ENCODE data around the gene S100A16. TPM values are rescaled to one million over a fixed set of nuclear protein-coding genes. Genes with fewer than 3 reads are reported as not detected.
"Not testable (repeated sequence)": the region's sequence is repeated elsewhere in the genome, so short reads cannot be mapped to it uniquely, and the experiment has no call there.

S100A16 gene, protein sequence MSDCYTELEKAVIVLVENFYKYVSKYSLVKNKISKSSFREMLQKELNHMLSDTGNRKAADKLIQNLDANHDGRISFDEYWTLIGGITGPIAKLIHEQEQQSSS
- 40.0 TPM for total RNA-seq (ENCODE audit: insufficient read depth, low replicate concordance)

DNA sequence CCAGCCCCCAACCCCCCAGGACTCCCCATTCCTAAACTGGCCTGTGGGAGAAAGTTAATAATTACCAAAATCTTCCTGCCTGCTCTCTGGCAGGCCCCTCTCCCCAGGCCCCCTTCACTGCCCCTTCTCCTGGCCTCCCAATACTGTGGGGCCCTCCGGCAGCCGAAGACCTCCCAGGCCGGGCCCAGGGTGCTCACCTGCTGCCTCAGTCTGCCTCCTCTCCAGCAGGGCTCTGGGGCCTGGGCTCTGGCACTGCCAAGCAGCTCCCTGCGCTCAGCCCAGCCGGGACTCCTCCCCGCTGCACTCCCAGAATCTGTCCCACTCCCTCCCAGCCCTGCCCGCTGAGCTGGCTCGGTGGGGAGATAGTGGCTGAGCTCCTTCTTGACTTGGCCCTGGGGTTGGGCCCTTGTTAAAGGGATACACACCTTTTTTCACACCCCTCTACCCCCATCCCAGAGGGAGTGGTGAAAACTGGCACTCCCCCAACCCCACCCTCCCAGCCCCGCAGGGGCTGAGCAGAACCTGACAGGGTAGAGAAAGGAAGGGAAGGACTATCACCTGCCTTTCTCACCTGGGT, at the start of gene S100A16:
Gene S100A16 (minus strand): TSS at position 383 of the 577 bp plus-strand sequence. CDS start 4,986 bp downstream, outside the sequence.
- DNase-seq (ENCODE audit: low spot score): peak; percentile 89

DNA sequence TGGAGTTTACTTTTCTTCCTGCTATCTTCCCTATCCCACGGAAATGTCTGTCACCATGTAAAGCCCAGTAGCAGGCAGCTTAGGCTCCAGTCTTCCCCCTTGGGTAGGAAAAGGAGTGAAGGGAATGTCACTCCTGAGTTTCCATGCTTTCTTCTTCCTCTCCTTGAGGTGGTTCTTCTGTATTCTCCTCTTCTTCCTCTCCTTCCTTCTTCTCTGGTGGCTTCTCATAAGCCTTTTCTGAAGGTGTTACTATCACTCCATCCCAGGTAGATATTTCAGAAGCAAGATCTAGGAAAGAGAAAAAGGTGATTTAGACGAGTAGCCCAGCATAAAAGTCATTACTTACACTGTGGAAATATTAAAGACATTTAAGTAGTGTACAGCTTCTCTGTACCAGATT, 49.3 kb upstream of the S100A16 start:
- DNase-seq (ENCODE audit: low spot score): no peak

DNA sequence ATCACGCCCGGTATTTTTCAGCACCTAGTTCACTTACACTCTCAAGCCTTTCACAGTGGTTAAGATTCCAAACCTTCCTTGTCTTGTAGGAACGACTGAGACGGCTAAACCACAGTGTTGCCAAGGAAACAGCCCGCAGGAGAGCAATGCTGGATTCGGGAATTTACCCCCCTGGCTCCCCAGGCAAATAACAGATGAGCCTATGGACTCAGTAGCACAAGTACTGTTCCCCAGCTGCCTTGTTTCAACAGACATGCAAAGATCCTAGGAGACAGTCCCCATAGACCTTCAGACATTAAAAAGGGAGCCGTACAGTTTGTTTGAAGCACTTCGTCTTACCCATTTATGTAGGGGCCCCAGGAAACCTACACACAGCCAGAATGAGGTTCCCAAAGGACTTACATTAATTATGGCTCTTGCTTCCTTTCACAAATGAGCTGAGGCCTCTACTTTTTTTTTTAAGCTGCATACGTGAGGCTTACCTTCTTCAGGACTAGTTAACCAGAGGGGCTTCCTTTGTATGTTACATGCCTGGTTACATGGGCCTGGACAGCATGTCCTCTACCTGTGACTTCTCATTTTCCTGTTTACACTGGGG, 48.3 kb upstream of the S100A16 start:
- DNase-seq (ENCODE audit: low spot score): no peak

DNA sequence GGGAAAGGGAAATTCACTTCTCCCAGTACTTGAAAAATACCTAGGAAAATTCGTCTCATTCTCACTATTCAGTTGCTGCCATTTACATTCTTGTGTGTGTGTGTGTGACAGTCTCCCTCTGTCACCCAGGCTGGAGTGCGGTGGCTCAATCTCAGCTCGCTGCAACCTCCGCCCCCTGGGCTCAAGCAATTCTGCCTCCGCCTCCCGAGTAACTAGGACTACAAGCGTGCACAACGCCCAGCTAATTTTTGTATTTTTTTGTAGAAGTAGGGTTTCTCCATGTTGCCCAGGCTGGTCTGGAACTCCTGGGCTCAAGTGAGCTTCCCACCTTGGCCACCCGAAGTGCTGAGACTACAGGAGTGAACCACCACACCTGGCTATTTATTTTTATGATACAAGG, 46.7 kb upstream of the S100A16 start:
- no peak for DNase-seq (ENCODE audit: low spot score)

DNA sequence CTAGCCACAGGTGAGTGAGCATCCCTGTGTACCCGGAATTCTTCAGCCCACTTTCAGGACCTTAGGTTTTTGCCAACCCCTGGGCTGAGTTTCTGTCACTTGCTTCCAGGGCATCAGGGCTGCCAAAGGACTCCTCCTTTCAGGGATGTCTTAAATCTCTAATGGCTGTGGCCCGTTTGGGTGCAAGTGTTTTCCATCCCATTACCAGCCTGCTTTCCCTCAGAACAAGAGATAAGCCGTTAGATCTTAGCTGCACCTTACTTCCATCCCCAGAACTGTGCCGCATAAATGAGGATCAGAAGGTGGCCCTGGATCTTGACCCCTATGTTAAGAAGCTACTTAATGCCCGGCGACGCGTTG, 46.2 kb upstream of the S100A16 start:
- DNase-seq (ENCODE audit: low spot score): no peak

DNA sequence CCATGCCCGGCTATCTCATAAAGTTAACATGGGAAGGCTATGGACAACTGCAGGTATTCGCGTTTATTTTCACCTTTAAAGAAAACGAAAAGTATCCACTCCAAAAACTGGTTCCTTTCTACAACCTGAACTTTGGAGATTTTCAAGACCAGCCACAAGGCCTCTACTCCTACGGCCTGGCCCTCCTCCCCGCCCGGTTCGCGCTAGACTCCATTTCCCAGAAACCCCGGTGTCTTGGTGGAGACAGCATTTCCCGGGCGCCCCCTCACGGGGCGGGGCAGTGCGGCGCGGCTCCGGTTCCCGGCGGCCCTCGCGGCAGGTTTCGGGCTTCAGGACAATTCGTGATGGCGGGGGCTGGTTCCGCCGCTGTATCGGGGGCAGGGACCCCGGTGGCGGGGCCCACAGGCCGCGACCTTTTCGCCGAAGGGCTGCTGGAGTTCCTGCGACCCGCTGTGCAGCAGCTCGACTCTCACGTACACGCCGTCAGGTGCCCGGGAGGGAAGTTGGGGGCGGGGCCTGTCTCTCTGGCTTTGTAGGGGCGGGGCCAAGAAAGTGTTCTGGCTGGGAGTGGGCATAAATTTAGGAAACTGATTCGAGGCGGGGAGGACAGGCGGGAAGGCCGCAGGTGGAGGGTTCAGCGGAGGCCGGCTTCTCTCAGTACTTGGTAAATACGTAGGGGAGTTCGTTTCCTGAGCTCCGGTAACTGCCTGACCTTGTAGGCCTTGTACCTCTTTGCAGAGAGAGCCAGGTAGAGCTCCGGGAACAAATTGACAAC, 45.6 kb upstream of the S100A16 start, which contains the start of gene SNAPIN:
Gene SNAPIN (plus strand): TSS at position 304 of the 775 bp plus-strand sequence. CDS start 41 bp downstream, at position 345.
- DNase-seq (ENCODE audit: low spot score): peak; percentile 97

DNA sequence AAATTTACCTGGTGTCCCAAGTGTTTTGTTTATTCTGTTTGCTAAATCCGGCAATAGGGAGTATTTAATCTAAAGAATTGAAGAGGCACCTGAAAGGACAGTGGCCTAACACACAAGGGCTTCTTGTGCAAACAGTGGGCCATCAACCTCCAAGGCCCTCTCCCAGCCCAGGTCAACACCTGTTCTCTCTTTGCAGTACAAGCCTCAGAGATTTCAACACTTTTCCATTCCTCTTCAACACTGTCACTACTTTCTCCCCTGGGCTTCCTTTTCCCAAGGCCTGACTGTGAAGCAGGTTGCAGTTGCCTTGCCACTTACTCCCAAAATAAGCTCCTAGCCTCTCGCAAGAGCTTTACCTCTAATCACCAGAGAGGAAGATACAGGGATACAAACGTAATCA, 42.4 kb upstream of the S100A16 start:
- no peak for DNase-seq (ENCODE audit: low spot score)

DNA sequence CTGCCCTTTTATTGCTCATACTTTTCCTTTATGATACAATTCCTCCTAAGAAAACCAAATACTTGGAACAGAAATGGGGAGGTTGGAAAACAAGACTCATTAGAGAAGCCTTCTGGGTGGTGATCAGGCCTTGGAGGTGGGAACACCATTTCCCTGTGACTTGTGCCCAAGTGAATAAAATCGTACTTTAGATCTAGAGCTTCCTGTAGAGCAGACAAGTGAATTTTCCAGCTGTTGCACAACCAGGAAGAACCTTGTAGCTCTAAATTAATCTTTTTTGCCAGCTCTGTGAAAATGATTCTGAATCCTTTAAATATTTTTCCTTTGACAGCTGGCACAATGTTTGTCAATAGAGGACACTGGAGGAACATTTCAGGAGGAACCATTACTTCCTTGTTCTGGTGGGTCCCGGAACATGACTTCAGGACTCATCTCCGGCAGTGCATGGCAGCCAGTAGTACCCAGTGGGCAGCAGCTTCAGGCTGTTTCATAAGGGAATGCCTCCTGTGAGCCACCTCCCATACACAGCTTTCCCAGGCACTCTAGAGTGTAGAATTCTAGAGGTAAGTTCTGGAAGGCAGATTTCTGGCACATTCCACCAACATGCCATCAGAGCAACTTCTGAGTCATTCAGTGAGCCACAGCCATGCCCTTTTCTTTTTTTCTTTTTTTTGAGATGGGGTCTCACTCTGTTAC, 40.0 kb upstream of the S100A16 start:
- no peak for DNase-seq (ENCODE audit: low spot score)

DNA sequence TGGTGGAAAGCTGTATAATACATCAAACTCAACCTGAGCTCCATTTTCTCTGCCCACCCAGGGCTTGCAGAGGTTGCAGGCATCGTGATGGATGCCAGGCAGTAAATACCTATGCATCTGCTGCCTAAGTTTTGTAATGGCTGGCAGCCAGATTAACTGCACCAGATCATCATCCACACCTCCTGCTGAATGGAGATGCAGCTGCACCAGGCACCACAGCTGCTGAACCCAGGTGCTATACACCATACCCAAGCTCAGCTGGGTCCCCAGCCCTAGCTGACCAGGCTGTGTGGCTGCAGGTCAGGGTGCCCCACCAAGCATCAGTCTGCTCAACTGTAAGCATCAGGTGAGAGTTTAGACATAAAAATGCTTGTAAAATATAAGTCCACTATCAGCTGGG, 38.8 kb upstream of the S100A16 start:
- DNase-seq (ENCODE audit: low spot score): no peak

DNA sequence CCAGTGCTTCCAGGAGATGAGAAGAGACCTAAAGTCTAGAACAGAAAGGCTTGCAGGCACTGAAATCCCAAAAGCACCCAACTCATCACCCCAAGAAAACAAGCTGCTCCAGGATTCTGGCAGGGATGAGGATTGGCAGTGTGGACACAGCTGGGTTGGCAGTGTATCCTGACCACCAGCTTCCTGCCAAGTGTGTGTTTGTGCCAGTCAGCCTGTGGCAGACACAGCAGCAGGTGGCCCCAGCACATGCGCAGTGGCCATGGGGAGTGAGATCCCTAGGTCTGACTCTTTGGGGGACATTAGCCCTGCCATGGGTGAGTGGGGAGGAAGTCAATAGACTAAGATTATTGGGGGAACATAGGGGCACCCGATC, 36.9 kb upstream of the S100A16 start:
- DNase-seq (ENCODE audit: low spot score): no peak

DNA sequence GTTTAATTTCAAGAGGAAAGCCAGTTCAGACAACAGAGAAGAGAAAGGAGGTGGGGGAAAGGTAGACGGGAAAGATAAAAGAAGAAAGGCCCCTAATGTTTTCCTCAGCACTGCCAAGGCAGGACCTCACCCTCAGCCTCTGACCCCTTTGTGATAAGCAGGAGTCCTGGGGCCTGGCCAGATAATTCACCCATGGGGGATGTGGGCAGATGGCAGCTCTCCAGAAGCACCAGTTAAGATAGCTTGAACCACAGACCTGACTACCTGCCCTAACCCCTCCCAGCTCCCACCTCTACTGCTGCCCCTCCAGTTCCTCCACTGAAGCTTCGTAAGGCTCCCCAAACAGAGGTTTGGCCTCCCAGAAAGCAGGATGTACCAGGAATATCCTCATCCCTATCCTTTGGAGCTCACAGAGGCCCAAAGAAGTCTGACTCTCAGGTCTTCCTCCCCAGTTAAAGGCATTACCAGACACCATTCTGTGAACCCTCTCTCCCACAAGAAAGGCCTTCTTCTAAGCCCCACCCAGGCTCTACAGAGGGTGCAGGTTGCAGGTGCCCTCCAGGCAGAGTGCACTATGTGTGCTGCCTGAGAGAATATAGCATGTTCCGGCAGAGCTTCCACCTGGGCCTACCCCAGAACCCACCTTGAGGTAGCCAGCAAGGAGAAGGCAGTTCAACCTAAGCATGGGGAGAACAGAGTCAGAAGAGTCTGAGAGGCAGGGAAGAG, 36.4 kb upstream of the S100A16 start:
- DNase-seq (ENCODE audit: low spot score): no peak

DNA sequence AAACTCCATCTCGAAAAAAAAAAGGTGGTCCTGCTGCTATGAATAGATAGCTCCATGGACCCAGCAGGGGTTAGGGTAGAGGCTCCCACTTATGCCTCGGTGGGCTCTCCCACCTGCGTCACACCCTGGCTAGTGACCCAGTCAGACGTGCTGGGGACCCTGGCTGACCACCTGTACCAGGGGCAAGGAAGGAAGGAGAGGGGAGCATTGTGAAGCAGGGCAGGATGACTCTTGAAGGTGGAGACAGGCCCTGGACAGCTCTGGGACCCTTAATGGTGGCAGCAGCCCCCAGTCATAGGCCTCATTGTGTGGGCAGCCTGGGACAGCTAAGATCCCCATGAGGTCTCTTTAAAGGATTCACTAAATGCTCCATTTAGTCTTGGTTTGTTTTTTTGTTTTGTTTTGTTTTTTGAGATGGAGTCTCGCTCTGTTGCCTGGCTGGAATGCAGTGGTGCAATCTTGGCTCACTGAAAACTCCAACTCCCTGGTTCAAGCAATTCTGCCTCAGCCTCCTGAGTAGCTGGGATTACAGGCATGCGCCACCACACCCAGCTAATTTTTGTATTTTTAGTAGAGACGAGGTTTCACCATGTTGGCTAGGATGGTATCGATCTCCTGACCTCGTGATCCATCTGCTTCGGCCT, 35.2 kb upstream of the S100A16 start:
- no peak for DNase-seq (ENCODE audit: low spot score)

DNA sequence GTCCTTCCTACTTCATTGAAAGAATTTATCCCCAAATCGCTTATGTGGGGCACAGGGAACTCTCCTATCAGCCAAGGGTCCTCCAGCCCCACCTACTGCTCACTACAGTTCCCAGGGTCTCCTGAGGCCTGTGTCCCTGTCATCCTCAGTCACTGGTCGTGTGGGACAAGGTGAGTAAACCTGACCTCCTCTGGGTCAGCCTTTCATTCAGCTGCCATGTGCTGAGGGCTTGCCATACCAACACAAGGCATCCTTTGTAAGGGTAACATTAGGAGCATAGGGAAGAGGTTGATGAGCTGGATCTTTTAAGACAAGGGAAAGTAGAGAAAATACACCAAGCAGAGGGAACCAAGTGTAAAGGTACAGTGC, 34.4 kb upstream of the S100A16 start:
- DNase-seq (ENCODE audit: low spot score): no peak

DNA sequence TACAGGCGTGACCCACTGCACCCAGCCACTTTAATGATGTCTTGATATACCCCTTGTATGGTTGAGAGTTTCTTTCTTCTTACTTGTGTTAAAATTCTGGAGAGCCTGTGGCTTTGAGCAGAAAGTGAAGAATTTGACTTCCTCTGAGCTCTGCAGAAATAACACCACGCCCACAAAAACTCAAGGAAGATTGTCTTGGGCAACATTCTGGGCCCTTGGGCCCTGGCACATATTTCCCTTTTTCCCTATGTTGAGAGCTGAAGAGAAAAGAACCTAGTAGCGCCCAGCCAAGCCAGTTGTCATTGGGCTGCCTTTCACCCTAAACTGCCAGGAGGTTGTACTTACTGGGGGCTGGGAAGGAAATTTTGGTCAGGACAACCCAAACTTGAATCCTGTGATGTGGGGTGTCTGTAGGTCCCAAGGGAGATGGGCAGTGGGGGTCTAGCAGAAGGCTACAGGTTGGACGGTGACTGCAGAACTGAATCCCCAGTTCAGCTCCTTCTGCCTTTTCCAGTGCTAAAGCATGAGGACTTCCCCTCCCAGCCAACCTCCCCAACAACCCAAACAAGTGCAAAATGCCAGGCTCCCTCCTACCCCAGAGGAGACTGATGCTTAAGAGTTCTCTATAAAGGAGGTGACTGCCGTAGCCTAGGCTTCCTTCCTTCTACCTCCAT, 33.9 kb upstream of the S100A16 start:
- peak; percentile 22 for DNase-seq (ENCODE audit: low spot score)

DNA sequence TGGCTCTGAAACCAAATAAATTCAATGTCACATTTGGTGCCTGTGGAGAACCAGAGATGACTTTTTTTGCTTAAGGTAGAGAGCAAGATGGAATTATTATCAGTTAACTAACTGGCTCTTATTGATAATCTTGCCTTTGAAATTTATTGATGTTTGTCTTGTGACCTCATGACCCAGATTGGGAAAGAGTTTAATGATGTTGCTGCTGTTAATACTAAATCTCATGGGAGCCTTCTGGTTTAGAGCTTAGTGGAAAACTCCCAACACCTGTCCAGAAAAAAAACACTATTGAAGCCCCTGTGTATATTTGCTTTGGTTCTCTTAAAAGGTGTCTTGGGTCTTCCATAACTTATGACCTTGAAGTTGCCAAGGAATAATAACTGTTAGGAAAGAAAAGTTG, 30.9 kb upstream of the S100A16 start:
- no peak for DNase-seq (ENCODE audit: low spot score)

DNA sequence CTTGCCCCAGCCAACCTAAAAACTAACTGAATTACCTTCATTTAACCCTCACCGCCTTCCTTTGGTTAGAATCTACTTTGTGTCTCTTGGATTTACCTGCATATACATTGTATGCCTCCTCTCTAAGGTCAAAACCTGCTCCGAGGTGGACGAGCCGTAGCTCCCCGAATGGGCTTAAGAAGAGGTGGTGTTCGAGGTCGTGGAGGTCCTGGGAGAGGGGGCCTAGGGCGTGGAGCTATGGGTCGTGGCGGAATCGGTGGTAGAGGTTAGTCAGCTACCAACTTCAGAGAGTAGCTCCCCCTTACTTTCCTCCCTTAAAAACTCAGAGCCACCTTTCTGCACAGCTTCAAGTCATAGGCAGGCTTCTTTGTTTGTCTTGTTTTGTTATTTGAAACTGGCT, 30.2 kb upstream of the S100A16 start:
- no peak for DNase-seq (ENCODE audit: low spot score)

DNA sequence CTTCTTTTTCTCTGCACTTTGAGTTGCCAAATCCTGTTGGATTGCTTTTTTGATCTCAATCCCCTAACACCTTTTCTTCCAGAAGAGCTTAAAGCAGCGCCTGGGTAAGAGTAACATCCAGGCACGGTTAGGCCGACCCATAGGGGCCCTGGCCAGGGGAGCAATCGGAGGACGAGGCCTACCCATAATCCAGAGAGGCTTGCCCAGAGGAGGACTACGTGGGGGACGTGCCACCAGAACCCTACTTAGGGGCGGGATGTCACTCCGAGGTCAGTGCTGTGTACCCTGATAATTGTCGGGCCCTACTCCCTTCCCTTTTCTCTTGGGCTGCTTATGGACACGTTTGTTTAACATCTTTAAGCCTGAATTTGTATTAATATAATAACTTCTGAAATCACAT, 29.2 kb upstream of the S100A16 start:
- DNase-seq (ENCODE audit: low spot score): no peak

DNA sequence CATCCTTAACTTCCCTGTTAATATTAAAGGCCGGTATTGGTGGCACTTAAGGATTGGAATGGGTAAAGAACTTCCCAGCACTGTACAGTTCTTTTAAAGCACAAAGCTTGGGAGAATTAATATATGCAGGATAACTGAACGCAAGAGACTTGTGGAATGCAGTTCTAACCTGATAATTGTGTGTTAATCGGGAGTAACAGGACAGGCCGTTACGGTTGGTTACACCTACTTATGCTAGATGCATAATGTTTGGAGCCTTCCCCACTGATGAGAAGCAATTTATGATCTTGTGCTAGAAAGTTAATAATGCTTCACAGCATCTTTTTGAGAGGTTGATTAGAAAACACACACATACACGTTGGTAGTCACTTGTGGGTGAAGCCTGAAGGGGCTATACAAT, 27.9 kb upstream of the S100A16 start:
- no peak for DNase-seq (ENCODE audit: low spot score)

DNA sequence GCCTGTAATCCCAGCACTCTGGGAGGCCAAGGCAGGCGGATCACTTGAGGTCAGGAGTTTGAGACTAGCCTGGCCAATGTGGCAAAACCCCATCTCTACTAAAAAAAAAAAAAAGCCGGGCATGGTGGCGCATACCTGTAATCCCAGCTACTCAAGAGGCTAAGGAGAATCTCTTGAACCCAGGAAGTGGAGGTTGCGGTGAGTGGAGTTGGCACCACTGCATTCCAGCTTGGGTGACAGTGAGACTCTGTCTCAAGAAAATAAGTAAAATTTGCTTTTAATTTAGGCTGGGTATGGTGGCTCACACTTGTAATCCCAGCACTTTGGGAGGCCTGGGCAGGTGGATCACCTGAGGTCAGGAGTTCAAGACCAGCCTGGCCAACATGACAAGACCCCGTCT, 27.3 kb upstream of the S100A16 start:
- DNase-seq (ENCODE audit: low spot score): not testable (repeated sequence)

DNA sequence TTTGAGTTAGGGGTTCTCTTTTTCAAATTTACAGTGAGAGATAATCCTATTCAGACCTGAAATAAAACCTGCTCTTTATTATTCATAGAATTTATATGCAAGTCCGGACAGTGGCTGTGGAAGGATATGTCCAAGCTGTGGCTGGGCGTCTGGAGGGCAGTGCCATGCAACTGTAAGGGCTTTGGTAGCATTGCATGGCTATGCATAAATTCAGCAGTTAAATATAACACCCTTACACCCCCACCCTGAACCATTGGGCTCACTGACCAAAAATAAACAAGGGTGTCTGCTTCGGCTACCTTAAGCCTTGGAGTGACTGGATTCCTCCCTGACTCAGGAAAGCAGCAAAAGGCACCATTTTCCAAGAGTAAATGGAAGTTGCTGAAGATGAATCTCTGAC, 26.3 kb upstream of the S100A16 start:
- DNase-seq (ENCODE audit: low spot score): no peak

DNA sequence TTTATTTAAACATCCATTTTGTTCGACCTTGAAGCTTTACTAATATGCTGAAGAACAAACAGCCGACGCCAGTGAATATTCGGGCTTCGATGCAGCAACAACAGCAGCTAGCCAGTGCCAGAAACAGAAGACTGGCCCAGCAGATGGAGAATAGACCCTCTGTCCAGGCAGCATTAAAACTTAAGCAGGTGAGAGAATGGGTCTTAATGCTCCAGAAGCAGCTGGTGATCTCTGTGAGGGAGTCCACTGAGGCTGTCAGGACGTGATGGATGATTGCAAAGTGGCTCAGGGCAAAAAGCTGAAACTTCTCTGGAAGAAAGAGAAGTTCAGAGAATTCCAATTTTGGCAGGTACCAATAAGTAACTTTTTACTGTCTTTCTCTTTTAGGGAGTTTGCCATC, 25.3 kb upstream of the S100A16 start:
- DNase-seq (ENCODE audit: low spot score): no peak

All from umbilical cord (tissue), 2 donors.